HFFc6 (cell line): ENCODE data around the gene RGS3. TPM values are rescaled to one million over a fixed set of nuclear protein-coding genes. Genes with fewer than 3 reads are reported as not detected.
A peak's percentile ranks its signal among the peaks of the same experiment; 100 is the strongest.

Experiments used
- DNase-seq: peaks from one replicate; pipeline ENCODE4 v3.0.0-alpha.2; 2018
- H3K27ac Mint-ChIP-seq: 2 replicates; pipeline ENCODE4 v1.8.0; 2020; ENCODE audit warnings: mild to moderate bottlenecking, mixed read lengths
- H3K27me3 Mint-ChIP-seq: 2 replicates; pipeline ENCODE4 v1.8.0; 2021; ENCODE audit warnings: mild to moderate bottlenecking, moderate library complexity, mixed read lengths; ENCODE audit not compliant: insufficient read depth
- H3K36me3 Mint-ChIP-seq: 2 replicates; pipeline ENCODE4 v1.8.0; 2021; ENCODE audit warnings: low read depth, mixed read lengths
- H3K4me1 Mint-ChIP-seq: 2 replicates; pipeline ENCODE4 v1.8.0; 2020; ENCODE audit warnings: low read depth, mixed read lengths
- H3K4me3 Mint-ChIP-seq: 2 replicates; pipeline ENCODE4 v1.8.0; 2020; ENCODE audit warnings: mild to moderate bottlenecking, moderate library complexity, mixed read lengths
- H3K9me3 Mint-ChIP-seq: 2 replicates; pipeline ENCODE4 v1.8.0; 2020; ENCODE audit warnings: mild to moderate bottlenecking, mixed read lengths
- CTCF ChIP-seq: fragments of 200-600 bp; sonication (generic); IDR thresholded peaks from 2 replicates; pipeline ENCODE4 v1.5.0; 2021; ENCODE audit warnings: antibody characterized with exemption, mild to moderate bottlenecking
- total RNA-seq, 6 experiments: library from RNA; stranded (reverse); fragmentation: NEBNext Ultra II Directional; extraction: Animal tissue kit (Norgen Biotek cat#: 25700); gene quantifications; 2 replicates in 1 of 6; 3 replicates in 5 of 6; pipeline ENCODE4 v1.2.3, GENCODE V29; 2021

Gene RGS3
- total RNA-seq, 6 experiments from 2014 or later: 49.7 to 57.0 (median 52.5) TPM

DNA sequence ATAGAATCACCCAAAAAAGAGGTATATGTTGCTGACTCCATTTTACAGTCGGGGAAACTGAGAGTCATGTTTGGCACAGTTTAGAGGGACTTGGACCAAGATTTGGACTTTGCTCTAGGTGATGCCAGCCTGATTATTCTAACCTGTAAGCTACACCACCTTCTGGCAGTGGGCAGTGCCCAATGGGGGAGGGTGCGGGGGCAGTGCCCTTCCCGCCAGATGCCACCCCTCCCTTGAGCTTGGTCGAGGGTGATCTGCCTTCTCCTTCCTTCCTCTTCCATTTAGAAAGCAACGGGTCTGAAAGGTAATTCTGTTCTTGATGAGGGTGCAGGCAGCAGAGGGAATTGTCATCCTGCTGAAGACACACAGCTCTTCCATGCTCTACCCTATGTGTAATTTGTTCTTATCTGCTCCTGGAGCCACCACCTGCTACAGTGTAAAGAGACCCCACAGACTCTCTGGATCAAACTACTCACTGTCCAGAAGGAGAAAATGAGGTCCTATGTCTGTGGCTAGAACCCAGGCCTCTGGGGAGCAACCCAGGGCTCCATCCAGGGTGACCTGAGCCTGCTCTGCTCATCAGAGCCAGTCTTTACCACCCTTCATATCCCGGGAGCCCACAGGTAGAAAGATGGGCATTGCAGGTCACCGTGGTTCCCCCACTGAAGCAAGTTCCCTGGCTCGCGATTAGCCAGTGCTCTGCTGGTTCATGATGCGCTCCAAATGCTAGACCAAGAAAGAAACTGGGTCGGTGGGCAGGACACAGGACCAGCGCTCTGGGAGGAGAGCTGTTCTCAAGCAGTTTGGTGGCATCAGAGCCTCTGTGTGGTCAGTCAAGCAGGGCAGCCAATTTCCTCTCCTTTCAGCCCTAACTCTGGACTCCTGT is 156.2 kb downstream of the RGS3 start:
- Mint-ChIP-seq H3K4me1 (peaks cover 91% of the 10 kb centered on the region), H3K4me3 (peak overlapping the region; percentile 83), H3K9me3 (no peaks in the 10 kb centered on the region), H3K27me3 (0 out of 2 replicates have a peak, but pooled peaks cover 1% of the 10 kb centered on the region), H3K27ac (peak overlapping the region; percentile 100), H3K36me3 (no peaks in the 10 kb centered on the region; the same call in 1 of the 2 replicates)
- TF ChIP-seq CTCF: no peak
- DNase-seq: no peak

- Mint-ChIP-seq H3K9me3 (no peaks in the 10 kb centered on the region), H3K27me3 (peaks cover 2% of the 10 kb centered on the region; the same call in 1 of the 2 replicates), H3K27ac (peak overlapping the region; percentile 100)
Measured at GRCh38 chr9:113620377-113621161, 157.0 kb downstream of the RGS3 start.

DNA sequence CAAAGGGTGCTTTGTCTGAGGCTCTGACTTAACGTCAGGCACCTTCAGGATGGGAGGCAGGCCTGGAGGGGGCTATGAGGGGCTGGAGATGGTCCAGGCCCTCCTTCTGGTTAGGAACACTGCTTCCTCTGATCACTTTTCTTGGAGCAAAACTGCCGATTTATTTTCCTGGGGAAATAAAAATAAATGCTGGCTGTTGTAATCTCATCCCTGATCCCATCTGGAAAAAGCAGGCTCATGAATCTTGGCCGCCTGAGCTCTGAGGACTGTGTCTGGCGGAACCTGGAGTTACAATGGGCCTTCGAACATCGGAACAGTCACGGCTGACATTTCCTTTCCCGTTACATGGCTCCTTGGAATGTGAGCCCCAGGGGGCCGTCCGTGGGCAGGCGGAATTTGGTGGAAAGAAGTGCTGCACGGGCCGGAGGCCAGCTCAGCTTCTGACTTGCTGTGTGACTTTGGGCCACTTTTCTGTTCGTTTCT is 157.8 kb downstream of the RGS3 start:
- H3K27ac Mint-ChIP-seq: peak overlapping the region; percentile 100
- peak overlapping the region; percentile 83 for H3K4me3 Mint-ChIP-seq
- H3K36me3 Mint-ChIP-seq: no peaks in the 10 kb centered on the region; the same call in 1 of the 2 replicates
- H3K4me1 Mint-ChIP-seq: peaks cover 88% of the 10 kb centered on the region
- TF ChIP-seq CTCF: no peak
- H3K27me3 Mint-ChIP-seq: peaks cover 2% of the 10 kb centered on the region; the same call in 1 of the 2 replicates
- no peaks in the 10 kb centered on the region for H3K9me3 Mint-ChIP-seq
- peak; percentile 90 for DNase-seq

More at GRCh38 chr9:113620377-113621161, 157.0 kb downstream of the RGS3 start:
- Mint-ChIP-seq H3K36me3 (no peaks in the 10 kb centered on the region; the same call in 1 of the 2 replicates), H3K4me1 (peaks cover 91% of the 10 kb centered on the region), H3K4me3 (peak overlapping the region; percentile 83)
- no peak for TF ChIP-seq CTCF
- DNase-seq: peak; percentile 86

- Mint-ChIP-seq H3K4me3 (peak overlapping the region; percentile 83), H3K27me3 (peaks cover 2% of the 10 kb centered on the region; the same call in 1 of the 2 replicates), H3K27ac (peak overlapping the region; percentile 100), H3K36me3 (no peaks in the 10 kb centered on the region; the same call in 1 of the 2 replicates), H3K4me1 (peaks cover 88% of the 10 kb centered on the region), H3K9me3 (no peaks in the 10 kb centered on the region)
- no peak for DNase-seq
- TF ChIP-seq CTCF: no peak
Measured at GRCh38 chr9:113621980-113622379, 158.5 kb downstream of the RGS3 start.
